WERI-Rb-1 (cell line): ENCODE measurements around the gene WNK2.

ENCODE experiments used
- DNase-seq: peaks from one replicate; pipeline ENCODE4 v3.0.0-alpha.2; 2020
- H3K27ac ChIP-seq: fragments of 250-450 bp; sonication (Bioruptor Pico); 2 replicates; pipeline ENCODE4 v1.5.1; 2020; ENCODE audit warnings: mild to moderate bottlenecking, moderate library complexity
- H3K27me3 ChIP-seq: fragments of 250-450 bp; sonication (Bioruptor Pico); 2 replicates; pipeline ENCODE4 v1.5.1; 2021; ENCODE audit warnings: mild to moderate bottlenecking, low read depth, moderate library complexity; ENCODE audit not compliant: insufficient read depth, severe bottlenecking
- H3K36me3 ChIP-seq: fragments of 250-450 bp; sonication (Bioruptor Pico); 2 replicates; pipeline ENCODE4 v1.5.1; 2020; ENCODE audit warnings: mild to moderate bottlenecking, moderate library complexity
- H3K4me3 ChIP-seq: 2 replicates; pipeline ENCODE4 v1.5.1; 2011; ENCODE audit warnings: low read depth, mild to moderate bottlenecking, control low read depth, low read length
- H3K9me3 ChIP-seq: fragments of 250-450 bp; sonication (Bioruptor Pico); 2 replicates; pipeline ENCODE4 v1.5.1; 2021; ENCODE audit warnings: mild to moderate bottlenecking, moderate library complexity; ENCODE audit not compliant: severe bottlenecking
- CTCF ChIP-seq: IDR thresholded peaks from 2 replicates; pipeline ENCODE4 v1.5.1; 2011; ENCODE audit warnings: low read depth, mild to moderate bottlenecking, control low read depth, inconsistent platforms, low read length

The WNK2 gene

GRCh38 chr9:93189369-93190132, 5.6 kb downstream of the WNK2 start:
- Histone ChIP-seq H3K4me3 (no peak overlapping the region), H3K9me3 (no peaks in the 10 kb centered on the region), H3K27ac (no peak overlapping the region), H3K27me3 (no peaks in the 10 kb centered on the region), H3K36me3 (peaks cover 8% of the 10 kb centered on the region)
- no peak for TF ChIP-seq CTCF
- DNase-seq: no peak

DNA sequence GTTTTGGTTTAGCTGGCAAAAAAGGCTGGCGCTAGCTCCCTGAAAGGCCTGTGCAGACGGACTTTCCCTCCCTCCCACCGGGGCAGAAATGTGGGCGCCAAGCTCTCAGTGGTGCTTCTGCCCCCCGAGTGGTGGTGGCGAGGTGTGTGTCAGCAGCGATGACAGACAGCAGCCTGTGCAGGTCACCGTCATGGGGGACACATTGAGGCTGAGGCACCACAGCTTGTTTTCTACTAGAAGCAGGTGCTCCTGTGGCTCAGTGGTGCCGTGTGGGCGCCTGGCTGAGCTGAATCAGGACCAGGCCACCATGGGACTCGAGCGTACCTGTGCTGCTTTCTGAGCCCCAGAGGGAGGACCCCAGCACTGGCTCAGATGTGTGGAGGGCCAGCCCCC, 6.2 kb downstream of the WNK2 start:
- TF ChIP-seq CTCF: no peak
- no peak overlapping the region for H3K4me3 ChIP-seq
- no peak for DNase-seq
- H3K27me3 ChIP-seq: no peaks in the 10 kb centered on the region
- H3K27ac ChIP-seq: no peak overlapping the region
- peaks cover 8% of the 10 kb centered on the region for H3K36me3 ChIP-seq
- no peaks in the 10 kb centered on the region for H3K9me3 ChIP-seq

DNA sequence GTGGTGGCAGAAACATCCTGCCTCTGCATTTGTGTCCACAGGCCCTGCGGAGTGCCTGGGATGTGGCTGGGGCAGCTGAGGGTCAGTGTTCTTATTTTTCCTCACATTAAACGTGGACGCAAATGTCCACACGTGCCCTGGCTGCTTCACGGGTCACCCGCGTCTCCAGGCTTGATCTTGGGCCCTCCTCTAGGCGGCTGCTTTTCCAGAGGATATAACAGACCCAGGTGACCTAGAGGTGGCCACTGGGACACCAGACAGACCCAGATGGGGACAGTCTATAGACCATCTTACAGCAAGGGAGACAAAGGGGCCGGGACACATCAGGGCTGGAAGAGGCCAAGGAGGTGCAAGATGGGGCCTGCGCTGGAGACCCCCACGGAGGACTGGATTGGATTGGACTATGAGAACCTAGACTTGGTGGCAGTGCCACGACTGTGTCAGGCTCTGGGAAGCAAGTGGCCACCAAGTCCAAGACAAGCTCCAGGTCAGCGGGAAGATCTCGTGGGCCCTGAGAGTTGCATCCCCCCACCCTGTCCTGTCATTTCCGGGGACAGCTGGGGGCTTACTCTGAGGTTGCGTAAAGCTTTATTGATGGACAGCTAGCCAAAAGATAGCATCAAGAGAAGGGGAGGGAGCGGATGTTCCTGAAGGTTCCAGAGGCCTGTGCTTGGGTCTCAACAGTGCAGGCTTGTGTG, 6.9 kb downstream of the WNK2 start:
- peaks cover 3% of the 10 kb centered on the region for H3K36me3 ChIP-seq
- H3K27ac ChIP-seq: no peak overlapping the region; the same call in 1 of the 2 replicates
- H3K9me3 ChIP-seq: no peaks in the 10 kb centered on the region
- DNase-seq: no peak
- no peak overlapping the region for H3K4me3 ChIP-seq
- H3K27me3 ChIP-seq: no peaks in the 10 kb centered on the region
- no peak for TF ChIP-seq CTCF

DNA sequence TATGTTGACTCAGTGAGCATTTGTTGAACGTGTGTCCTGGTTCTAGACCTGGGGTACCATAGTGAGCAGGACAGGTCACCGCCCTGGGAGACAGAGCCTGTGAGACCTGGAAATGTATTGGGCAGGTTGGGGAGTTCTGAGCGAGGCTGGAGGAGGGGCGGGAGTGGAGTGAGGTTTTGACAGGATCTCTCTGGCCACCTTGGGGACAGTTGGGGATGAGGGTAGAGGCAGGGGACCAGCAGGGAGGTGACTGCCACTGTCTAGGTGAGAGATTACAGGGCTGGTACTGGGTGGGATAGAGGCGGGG, 7.4 kb downstream of the WNK2 start:
- Histone ChIP-seq H3K36me3 (peaks cover 3% of the 10 kb centered on the region), H3K4me3 (no peak overlapping the region), H3K27me3 (no peaks in the 10 kb centered on the region), H3K9me3 (no peaks in the 10 kb centered on the region), H3K27ac (no peak overlapping the region)
- no peak for DNase-seq
- TF ChIP-seq CTCF: no peak

DNA sequence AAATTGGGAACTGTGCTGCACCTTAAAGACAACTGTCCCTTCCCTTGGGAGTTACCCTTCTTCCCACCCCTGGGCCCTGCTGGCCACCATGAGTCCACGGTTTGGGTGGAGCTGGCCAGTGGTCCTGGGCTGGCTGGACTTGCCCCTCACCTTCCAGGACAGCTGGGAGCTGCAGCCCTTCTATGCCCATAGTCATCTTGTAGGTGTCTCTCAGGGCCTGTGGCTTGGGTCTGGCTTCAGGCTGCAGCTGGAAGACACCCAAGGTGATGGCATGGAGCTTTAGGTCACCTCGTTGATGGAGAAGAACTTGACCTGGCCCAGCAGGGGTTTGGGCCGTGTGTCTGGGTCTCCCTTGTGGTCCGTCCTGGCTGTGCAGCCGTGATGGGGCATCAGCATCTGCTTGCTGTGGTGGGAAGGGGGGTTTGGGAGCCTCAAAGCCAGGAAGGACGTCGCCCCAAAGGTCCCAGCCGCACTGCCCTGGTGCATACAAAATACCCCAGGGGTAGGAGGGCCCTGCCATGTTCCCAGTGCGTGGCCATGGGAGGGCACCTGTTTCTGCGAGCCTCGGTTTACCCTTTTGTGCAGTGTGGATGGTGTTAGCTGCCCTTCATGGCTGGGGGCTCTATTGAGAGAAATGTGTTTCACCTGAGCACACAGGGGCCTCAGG, 8.9 kb downstream of the WNK2 start:
- Histone ChIP-seq H3K9me3 (no peaks in the 10 kb centered on the region), H3K27me3 (no peaks in the 10 kb centered on the region), H3K4me3 (no peak overlapping the region), H3K27ac (no peak overlapping the region), H3K36me3 (no peaks in the 10 kb centered on the region; the same call in none of the 2 replicates)
- TF ChIP-seq CTCF: no peak
- DNase-seq: no peak
